ENCODE results near the gene RAD51B.
"Not testable (repeated sequence)": the region's sequence is repeated elsewhere in the genome, so short reads cannot be mapped to it uniquely, and the experiment has no call there.

The RAD51B gene

GRCh38 chr14:68111853-68112270 lies 292.3 kb downstream of the RAD51B start:
- no peak for TF ChIP-seq CTCF (IDR thresholded peaks at IDR 0.05; ENCODE audit: low read depth, low read length)

GRCh38 chr14:68112442-68112841 lies 292.9 kb downstream of the RAD51B start:
- H3K4me3 ChIP-seq (ENCODE audit: low read depth, low read length) = no peak overlapping the region
- no peak for TF ChIP-seq CTCF (IDR thresholded peaks at IDR 0.05; ENCODE audit: low read depth, low read length)

More at GRCh38 chr14:68111853-68112270, 292.3 kb downstream of the RAD51B start:
- no peak overlapping the region for H3K4me3 ChIP-seq (ENCODE audit: low read depth, low read length)

- no peak overlapping the region for H3K4me3 ChIP-seq (ENCODE audit: low read depth, low read length)
- TF ChIP-seq CTCF (IDR thresholded peaks at IDR 0.05; ENCODE audit: low read depth, low read length) = no peak
Measured at GRCh38 chr14:68113343-68113930, 293.9 kb downstream of the RAD51B start.

- not testable (repeated sequence) for H3K4me3 ChIP-seq (ENCODE audit: low read depth, low read length)
Measured at GRCh38 chr14:68115952-68116351, 296.4 kb downstream of the RAD51B start.

GRCh38 chr14:68122651-68123050 lies 303.1 kb downstream of the RAD51B start:
- TF ChIP-seq CTCF (IDR thresholded peaks at IDR 0.05; ENCODE audit: low read depth, low read length) = no peak

GRCh38 chr14:68124050-68124449 lies 304.5 kb downstream of the RAD51B start:
- no peak for TF ChIP-seq CTCF (IDR thresholded peaks at IDR 0.05; ENCODE audit: low read depth, low read length)
- no peak overlapping the region for H3K4me3 ChIP-seq (ENCODE audit: low read depth, low read length)

More at GRCh38 chr14:68122651-68123050, 303.1 kb downstream of the RAD51B start:
- H3K4me3 ChIP-seq (ENCODE audit: low read depth, low read length) = no peak overlapping the region

- TF ChIP-seq CTCF (IDR thresholded peaks at IDR 0.05; ENCODE audit: low read depth, low read length) = no peak
- no peak overlapping the region for H3K4me3 ChIP-seq (ENCODE audit: low read depth, low read length)
Measured at GRCh38 chr14:68124979-68125731, 305.6 kb downstream of the RAD51B start.
